ENCODE measurements around the gene SAMSN1. TPM values are rescaled to one million over a fixed set of nuclear protein-coding genes. Genes with fewer than 3 reads are reported as not detected.

Gene SAMSN1
- total and polyA plus RNA-seq, 11 donors = 0.44 to 21.2 (median 1.4) TPM

GRCh38 chr21:14582934-14583628 lies 37.0 kb upstream of the SAMSN1 start:
- H3K27me3 ChIP-seq = no peaks in the 10 kb centered on the region
- no peaks in the 10 kb centered on the region for H3K36me3 ChIP-seq
- DNase-seq (no peak), ATAC-seq (no peak)
- peaks cover 0 to 11% (median 0%) of the 10 kb centered on the region in 12 donors for H3K4me1 ChIP-seq
- no peaks in the 10 kb centered on the region for H3K9me3 ChIP-seq
- H3K27ac ChIP-seq = no peak overlapping the region
- no peak for TF ChIP-seq CTCF (IDR thresholded peaks at IDR 0.05)
- TF ChIP-seq POLR2A (IDR thresholded peaks at IDR 0.05) = no peak
- H3K4me3 ChIP-seq = no peak overlapping the region
- intact Hi-C loops (cut with DNase I) = no loop called here
- 83 to 90% (median 87%) methylated on average over 10 of the region's 10 CpGs for WGBS, 4 donors

GRCh38 chr21:14581902-14582457 lies 35.9 kb upstream of the SAMSN1 start:
- WGBS, 4 donors = 45 to 55% (median 51%) methylated on average over 6 of the region's 6 CpGs
- Histone ChIP-seq H3K27me3 (no peaks in the 10 kb centered on the region), H3K27ac (no peak overlapping the region), H3K9me3 (no peaks in the 10 kb centered on the region), H3K4me3 (no peak overlapping the region), H3K4me1 (peaks cover 0 to 11% (median 0%) of the 10 kb centered on the region in 12 donors), H3K36me3 (no peaks in the 10 kb centered on the region)
- intact Hi-C loops (cut with DNase I) = no loop called here
- ATAC-seq (no peak), DNase-seq (no peak)
- TF ChIP-seq POLR2A (IDR thresholded peaks at IDR 0.05) = no peak
- TF ChIP-seq CTCF (IDR thresholded peaks at IDR 0.05) = no peak

GRCh38 chr21:14573244-14573643 lies 27.1 kb upstream of the SAMSN1 start:
- ATAC-seq = no peak
- TF ChIP-seq POLR2A (IDR thresholded peaks at IDR 0.05) (no peak), CTCF (IDR thresholded peaks at IDR 0.05) (no peak)
- no peak for DNase-seq
- no peak overlapping the region for H3K4me3 ChIP-seq
- H3K27ac ChIP-seq = no peak overlapping the region
- peaks cover 0 to 6% (median 0%) of the 10 kb centered on the region in 12 donors for H3K4me1 ChIP-seq
- no peaks in the 10 kb centered on the region for H3K36me3 ChIP-seq
- H3K9me3 ChIP-seq = no peaks in the 10 kb centered on the region
- 67 to 77% (median 70%) methylated on average over 1 of the region's 1 CpG for WGBS, 4 donors
- intact Hi-C loops (cut with DNase I) = no loop called here
- no peaks in the 10 kb centered on the region for H3K27me3 ChIP-seq

GRCh38 chr21:14572204-14572780 lies 26.2 kb upstream of the SAMSN1 start:
- DNase-seq (no peak), ATAC-seq (no peak)
- no peak overlapping the region for H3K27ac ChIP-seq
- H3K36me3 ChIP-seq = no peaks in the 10 kb centered on the region
- H3K4me1 ChIP-seq = peaks cover 0 to 15% (median 0%) of the 10 kb centered on the region in 12 donors
- H3K4me3 ChIP-seq = no peak overlapping the region
- no peak for TF ChIP-seq POLR2A (IDR thresholded peaks at IDR 0.05)
- no peak for TF ChIP-seq CTCF (IDR thresholded peaks at IDR 0.05)
- H3K27me3 ChIP-seq = no peaks in the 10 kb centered on the region
- H3K9me3 ChIP-seq = no peaks in the 10 kb centered on the region
- WGBS, 4 donors = 31 to 44% (median 38%) methylated on average over 2 of the region's 2 CpGs
- intact Hi-C loops (cut with DNase I) = no loop called here

All from heart left ventricle (tissue), 16 donors.